OCI-LY1 (cell line): ENCODE results near the gene ZNF17.

ENCODE experiments used
- CTCF ChIP-seq: fragments of 200-600 bp; sonication (generic), shearing (Covaris generic); IDR thresholded peaks from 2 replicates; pipeline ENCODE4 v1.5.1; 2017; ENCODE audit warnings: mild to moderate bottlenecking, antibody characterized with exemption, low read length, moderate library complexity, mixed read lengths
- EZH2 ChIP-seq: fragments of 200-600 bp; sonication (generic), shearing (Covaris generic); IDR thresholded peaks from 2 replicates; pipeline ENCODE4 v1.8.0; 2017; ENCODE audit warnings: borderline replicate concordance, mixed run types, mild to moderate bottlenecking, antibody characterized with exemption, low read length, moderate library complexity, mixed read lengths

- TF ChIP-seq CTCF (no peak), EZH2 (no peak)
These were observed 23.6 kb downstream of the ZNF17 start for GRCh38 chr19:57434386-57435061.
